ENCODE measurements around the gene PRKAG1. TPM values are rescaled to one million over a fixed set of nuclear protein-coding genes. Genes with fewer than 3 reads are reported as not detected.
A peak's percentile ranks its signal among the peaks of the same experiment; 100 is the strongest.

Gene PRKAG1
- total RNA-seq, 6 experiments from 2014 or later: 79.0 to 92.0 (median 83.3) TPM

GRCh38 chr12:49055978-49056754 is 37.6 kb upstream of the PRKAG1 start:
- H3K27me3 Mint-ChIP-seq (ENCODE audit: insufficient read depth): no peaks in the 10 kb centered on the region
- peak overlapping the region; percentile 97 for H3K4me3 Mint-ChIP-seq
- peak overlapping the region; percentile 67 for H3K27ac Mint-ChIP-seq
- DNase-seq: peak; percentile 65
- peaks cover 45% of the 10 kb centered on the region for H3K4me1 Mint-ChIP-seq (ENCODE audit: low read depth)
- no peak for TF ChIP-seq CTCF (IDR thresholded peaks at IDR 0.05)
- peaks cover 33% of the 10 kb centered on the region for H3K36me3 Mint-ChIP-seq (ENCODE audit: low read depth)
- no peaks in the 10 kb centered on the region for H3K9me3 Mint-ChIP-seq

- Mint-ChIP-seq H3K27me3 (ENCODE audit: insufficient read depth) (no peaks in the 10 kb centered on the region), H3K27ac (peak overlapping the region; percentile 67), H3K9me3 (no peaks in the 10 kb centered on the region), H3K36me3 (ENCODE audit: low read depth) (peaks cover 41% of the 10 kb centered on the region), H3K4me1 (ENCODE audit: low read depth) (peaks cover 49% of the 10 kb centered on the region), H3K4me3 (no peak overlapping the region)
- TF ChIP-seq CTCF (IDR thresholded peaks at IDR 0.05): no peak
- DNase-seq: no peak
These were observed 36.5 kb upstream of the PRKAG1 start for GRCh38 chr12:49055092-49055491.

GRCh38 chr12:49054524-49054923 is 35.9 kb upstream of the PRKAG1 start:
- Mint-ChIP-seq H3K27me3 (ENCODE audit: insufficient read depth) (no peaks in the 10 kb centered on the region), H3K4me1 (ENCODE audit: low read depth) (peaks cover 55% of the 10 kb centered on the region), H3K27ac (peak overlapping the region; percentile 67), H3K36me3 (ENCODE audit: low read depth) (peaks cover 45% of the 10 kb centered on the region), H3K4me3 (no peak overlapping the region), H3K9me3 (no peaks in the 10 kb centered on the region)
- no peak for DNase-seq
- TF ChIP-seq CTCF (IDR thresholded peaks at IDR 0.05): no peak

GRCh38 chr12:49054096-49054495 is 35.5 kb upstream of the PRKAG1 start:
- H3K36me3 Mint-ChIP-seq (ENCODE audit: low read depth): peaks cover 43% of the 10 kb centered on the region
- H3K9me3 Mint-ChIP-seq: no peaks in the 10 kb centered on the region
- DNase-seq: no peak
- no peaks in the 10 kb centered on the region for H3K27me3 Mint-ChIP-seq (ENCODE audit: insufficient read depth)
- TF ChIP-seq CTCF (IDR thresholded peaks at IDR 0.05): no peak
- no peak overlapping the region for H3K27ac Mint-ChIP-seq
- H3K4me1 Mint-ChIP-seq (ENCODE audit: low read depth): peaks cover 59% of the 10 kb centered on the region
- H3K4me3 Mint-ChIP-seq: no peak overlapping the region

- DNase-seq: no peak
- no peak overlapping the region for H3K27ac Mint-ChIP-seq
- TF ChIP-seq CTCF (IDR thresholded peaks at IDR 0.05): peak; percentile 43
- no peaks in the 10 kb centered on the region for H3K27me3 Mint-ChIP-seq (ENCODE audit: insufficient read depth)
- no peaks in the 10 kb centered on the region for H3K9me3 Mint-ChIP-seq
- peaks cover 52% of the 10 kb centered on the region for H3K4me1 Mint-ChIP-seq (ENCODE audit: low read depth)
- H3K4me3 Mint-ChIP-seq: no peak overlapping the region
- H3K36me3 Mint-ChIP-seq (ENCODE audit: low read depth): peaks cover 53% of the 10 kb centered on the region
These were observed 34.1 kb upstream of the PRKAG1 start for GRCh38 chr12:49052451-49053208.
